H1 (cell line): Measurements from ENCODE around the gene GALNTL6. TPM values are rescaled to one million over a fixed set of nuclear protein-coding genes. Genes with fewer than 3 reads are reported as not detected.

Experiments used
- CTCF ChIA-PET: fragments of 300-600 bp; sonication (Branson Sonifier 250); formaldehyde crosslinking; loops from one replicate; lab custom pipeline; 2021; ENCODE audit not compliant: partially characterized antibody; lab: Charles Lee
- POLR2A ChIA-PET: fragments of 300-600 bp; sonication (Branson Sonifier 250); formaldehyde crosslinking; loops from one replicate; lab custom pipeline; 2021; ENCODE audit warnings: inconsistent platforms; ENCODE audit not compliant: partially characterized antibody; lab: Charles Lee
- DNase-seq, 2 experiments: peaks; one replicate each; pipeline versions ENCODE4 v3.0.0 to v3.0.0-alpha.2; 2010 to 2022; ENCODE audit warnings: low spot score in 2 of 2, low read depth in 1 of 2, mixed read lengths in 1 of 2
- FAIRE-seq: peaks from 2 replicates; lab custom pipeline; 2011; peaks lifted over from hg19 to GRCh38; lab: Jason Lieb, UNC
- H2AFZ ChIP-seq: 2 replicates; pipeline ENCODE4 v1.8.1; 2012; ENCODE audit warnings: low read length, inconsistent platforms
- H2AK5ac ChIP-seq: 2 replicates; pipeline ENCODE4 v1.6.1; 2013; ENCODE audit warnings: low read depth, low read length
- H2BK120ac ChIP-seq: replicated peaks from 2 replicates; pipeline ENCODE3; 2013; ENCODE audit warnings: low read depth, low read length, inconsistent platforms
- H2BK12ac ChIP-seq: 2 replicates; pipeline ENCODE4 v1.6.1; 2013; ENCODE audit warnings: low read depth, low read length
- H2BK15ac ChIP-seq: 2 replicates; pipeline ENCODE4 v1.6.1; 2013; ENCODE audit warnings: low read length
- H2BK20ac ChIP-seq: 2 replicates; pipeline ENCODE4 v1.6.1; 2013; ENCODE audit warnings: low read length
- H2BK5ac ChIP-seq: 2 replicates; pipeline ENCODE4 v1.6.1; 2013; ENCODE audit warnings: low read depth, low read length
- H3K14ac ChIP-seq: 2 replicates; pipeline ENCODE4 v1.6.1; 2013; ENCODE audit warnings: inconsistent platforms; ENCODE audit not compliant: insufficient read length
- H3K18ac ChIP-seq: 2 replicates; pipeline ENCODE4 v1.6.1; 2013; ENCODE audit warnings: low read length; ENCODE audit errors: extremely low read depth
- H3K23ac ChIP-seq: 2 replicates; pipeline ENCODE4 v1.6.1; 2013; ENCODE audit warnings: inconsistent platforms; ENCODE audit not compliant: insufficient read length
- H3K23me2 ChIP-seq: 2 replicates; pipeline ENCODE4 v1.6.1; 2013; ENCODE audit warnings: low read depth, low read length
- H3K27ac ChIP-seq: 2 replicates; pipeline ENCODE4 v1.6.1; 2011; ENCODE audit warnings: low read depth, low read length, inconsistent platforms
- H3K27me3 ChIP-seq, 4 experiments: replicated peaks in 1 of 4; 1 replicate in 1 of 4; 2 replicates in 3 of 4; pipeline versions ENCODE4 v1.6.1 to v1.8.1; 2011 to 2013; ENCODE audit warnings: low read length in 3 of 4, mild to moderate bottlenecking in 3 of 4, inconsistent platforms in 2 of 4, mixed read lengths in 2 of 4, moderate library complexity in 1 of 4; ENCODE audit not compliant: control insufficient read depth in 3 of 4, insufficient read depth in 3 of 4; ENCODE audit errors: extremely low read depth in 1 of 4
- H3K36me3 ChIP-seq, 4 experiments: 2 replicates each; pipeline versions ENCODE4 v1.6.1 to v1.8.1; 2011 to 2013; ENCODE audit warnings: mild to moderate bottlenecking in 4 of 4, low read length in 3 of 4, moderate library complexity in 2 of 4, control low read depth in 1 of 4, inconsistent platforms in 1 of 4; ENCODE audit not compliant: insufficient read depth in 4 of 4, control insufficient read depth in 2 of 4
- H3K4ac ChIP-seq: replicated peaks from 2 replicates; pipeline ENCODE3; 2013; ENCODE audit warnings: low read length, low read depth, mixed read lengths, inconsistent platforms; ENCODE audit not compliant: insufficient read length
- H3K4me1 ChIP-seq, 4 experiments: replicated peaks in 1 of 4; 1 replicate in 1 of 4; 2 replicates in 3 of 4; pipeline versions ENCODE4 v1.6.1 to v1.8.1; 2011 to 2013; ENCODE audit warnings: low read length in 3 of 4, inconsistent platforms in 2 of 4, mixed read lengths in 1 of 4; ENCODE audit not compliant: insufficient read depth in 4 of 4, control insufficient read depth in 3 of 4
- H3K4me2 ChIP-seq, 2 experiments: 2 replicates each; pipeline versions ENCODE4 v1.6.1 to v1.8.1; 2011 to 2013; ENCODE audit warnings: low read depth in 2 of 2, low read length in 2 of 2, control low read depth in 1 of 2, inconsistent platforms in 1 of 2, mild to moderate bottlenecking in 1 of 2; ENCODE audit not compliant: insufficient read depth in 1 of 2
- H3K4me3 ChIP-seq, 4 experiments: fragments of 200-600, 300-600 bp in 1 of 4; sonication (generic), shearing (Covaris generic), sonication (Bioruptor Twin) in 1 of 4; 2 replicates each; pipeline versions ENCODE4 v1.5.1 to v1.8.1; 2011 to 2016; ENCODE audit warnings: low read length in 4 of 4, low read depth in 3 of 4, control low read depth in 2 of 4, inconsistent platforms in 2 of 4, mild to moderate bottlenecking in 2 of 4, mixed read lengths in 1 of 4, moderate library complexity in 1 of 4; ENCODE audit not compliant: insufficient read depth in 2 of 4; ENCODE audit errors: extremely low read depth in 1 of 4
- H3K56ac ChIP-seq: replicated peaks from 2 replicates; pipeline ENCODE3; 2013; ENCODE audit warnings: low read depth, mild to moderate bottlenecking, mixed read lengths, low read length, inconsistent platforms; ENCODE audit not compliant: insufficient read length
- H3K79me1 ChIP-seq: 2 replicates; pipeline ENCODE4 v1.6.1; 2013; ENCODE audit warnings: low read depth, low read length, control low read depth
- H3K79me2 ChIP-seq, 2 experiments: 2 replicates each; pipeline versions ENCODE4 v1.6.1 to v1.8.1; 2012 to 2013; ENCODE audit warnings: low read length in 2 of 2, mild to moderate bottlenecking in 2 of 2, inconsistent platforms in 1 of 2; ENCODE audit not compliant: insufficient read depth in 2 of 2, control insufficient read depth in 1 of 2
- H3K9ac ChIP-seq, 4 experiments: replicated peaks in 1 of 4; 1 replicate in 1 of 4; 2 replicates in 3 of 4; pipeline versions ENCODE4 v1.6.1 to v1.8.1; 2011 to 2013; ENCODE audit warnings: low read depth in 3 of 4, low read length in 3 of 4, control low read depth in 2 of 4, mild to moderate bottlenecking in 2 of 4, moderate library complexity in 2 of 4, inconsistent platforms in 1 of 4; ENCODE audit errors: extremely low read depth in 1 of 4
- H3K9me3 ChIP-seq, 2 experiments: 2 replicates each; pipeline versions ENCODE4 v1.6.1 to v1.8.1; 2012 to 2013; ENCODE audit warnings: mild to moderate bottlenecking in 2 of 2, moderate library complexity in 2 of 2, control low read depth in 1 of 2, inconsistent platforms in 1 of 2, low read depth in 1 of 2, low read length in 1 of 2, mixed read lengths in 1 of 2; ENCODE audit not compliant: insufficient read depth in 2 of 2
- H4K20me1 ChIP-seq, 2 experiments: replicated peaks in 1 of 2; 2 replicates each; pipeline versions ENCODE3 to v1.8.1; 2011 to 2013; ENCODE audit warnings: inconsistent platforms in 2 of 2, low read length in 2 of 2, mild to moderate bottlenecking in 1 of 2; ENCODE audit not compliant: insufficient read depth in 2 of 2, control insufficient read depth in 1 of 2
- H4K5ac ChIP-seq: 2 replicates; pipeline ENCODE4 v1.6.1; 2013; ENCODE audit warnings: low read length, low read depth, mixed read lengths, inconsistent platforms; ENCODE audit not compliant: insufficient read length
- H4K8ac ChIP-seq: 2 replicates; pipeline ENCODE4 v1.8.0; 2013; ENCODE audit warnings: mild to moderate bottlenecking, moderate library complexity, low read length, inconsistent platforms; ENCODE audit not compliant: insufficient read depth; ENCODE audit errors: extremely low read depth
- H4K91ac ChIP-seq: replicated peaks from 2 replicates; pipeline ENCODE3; 2013; ENCODE audit warnings: low read length, mixed read lengths, inconsistent platforms; ENCODE audit not compliant: insufficient read length
- CHD1 ChIP-seq: IDR thresholded peaks from 2 replicates; pipeline ENCODE4 v1.6.1; 2012; ENCODE audit warnings: low read depth, low read length, improper control_type of control experiment
- CHD2 ChIP-seq: IDR thresholded peaks from 2 replicates; pipeline ENCODE4 v1.6.1; 2012; ENCODE audit warnings: low read length, improper control_type of control experiment
- EGR1 ChIP-seq: IDR thresholded peaks from 2 replicates; pipeline ENCODE4 v1.6.1; 2011; ENCODE audit warnings: low read depth, low read length, borderline replicate concordance
- FOSL1 ChIP-seq: IDR thresholded peaks from 2 replicates; pipeline ENCODE4 v1.6.1; 2011; ENCODE audit warnings: mild to moderate bottlenecking, low read depth, low read length, moderate library complexity; ENCODE audit not compliant: insufficient read depth
- JUN ChIP-seq: IDR thresholded peaks from 2 replicates; pipeline ENCODE4 v1.6.1; 2011; ENCODE audit warnings: low read depth, mild to moderate bottlenecking, improper control_type of control experiment, low read length
- KDM5A ChIP-seq: fragments of 200-600 bp; IDR thresholded peaks from 2 replicates; pipeline ENCODE4 v1.7.1; 2012; ENCODE audit warnings: mild to moderate bottlenecking, low read length, inconsistent platforms, mixed read lengths
- MAFK ChIP-seq: IDR thresholded peaks from 2 replicates; pipeline ENCODE4 v1.6.1; 2012; ENCODE audit warnings: low read depth, mild to moderate bottlenecking, improper control_type of control experiment, low read length
- RFX5 ChIP-seq: IDR thresholded peaks from 2 replicates; pipeline ENCODE4 v1.6.1; 2011; ENCODE audit warnings: low read depth, low read length, improper control_type of control experiment, borderline replicate concordance
- SIN3A ChIP-seq, 2 experiments: IDR thresholded peaks in 1 of 2; conservative IDR thresholded peaks in 1 of 2; 2 replicates each; pipeline ENCODE4 v1.6.1; 2011 to 2012; ENCODE audit warnings: low read length in 2 of 2, improper control_type of control experiment in 1 of 2, low read depth in 1 of 2, mild to moderate bottlenecking in 1 of 2
- SP2 ChIP-seq: IDR thresholded peaks from 2 replicates; pipeline ENCODE4 v1.6.1; 2012; ENCODE audit warnings: mild to moderate bottlenecking, low read length, inconsistent platforms
- TCF12 ChIP-seq: IDR thresholded peaks from 2 replicates; pipeline ENCODE4 v1.6.1; 2011; ENCODE audit warnings: low read depth, mild to moderate bottlenecking, low read length
- ZNF274 ChIP-seq: IDR thresholded peaks from 2 replicates; pipeline ENCODE4 v1.7.0; 2012; ENCODE audit warnings: low read length, borderline replicate concordance; ENCODE audit errors: extremely low read depth
- polyA plus RNA-seq, 7 experiments: library from polyadenylated mRNA; depleted of rRNA in 3 of 7; stranded (reverse) in 5 of 7; unstranded in 2 of 7; fragments of >200 nt in 5 of 7; fragments of 200-250 nt in 2 of 7; gene quantifications; 1 replicate in 5 of 7; 2 replicates in 1 of 7; 4 replicates in 1 of 7; pipeline versions ENCODE4 v1.2.1 to v1.2.3, GENCODE V29; 2011 to 2013; ENCODE audit warnings: missing spikeins in 2 of 7, mixed read lengths in 2 of 7
- total RNA-seq: library from RNA; stranded (reverse); fragmentation: NEBNext Ultra II Directional; extraction: Animal tissue kit (Norgen Biotek cat#: 25700); gene quantifications from 2 replicates; pipeline ENCODE4 v1.2.1, GENCODE V29; 2021
- TF ChIP-seq, protein P1 (sequence below): IDR thresholded peaks from 2 replicates; pipeline ENCODE4 v1.6.1; 2011; ENCODE audit warnings: low read depth, mild to moderate bottlenecking, low read length; ENCODE audit not compliant: insufficient read depth

GALNTL6 gene
- total and polyA plus RNA-seq, 2 of the 8 experiments (the other 6 are each of a cell fraction or from before 2014, with no cell fraction given): 0.03 to 0.32 TPM

DNA sequence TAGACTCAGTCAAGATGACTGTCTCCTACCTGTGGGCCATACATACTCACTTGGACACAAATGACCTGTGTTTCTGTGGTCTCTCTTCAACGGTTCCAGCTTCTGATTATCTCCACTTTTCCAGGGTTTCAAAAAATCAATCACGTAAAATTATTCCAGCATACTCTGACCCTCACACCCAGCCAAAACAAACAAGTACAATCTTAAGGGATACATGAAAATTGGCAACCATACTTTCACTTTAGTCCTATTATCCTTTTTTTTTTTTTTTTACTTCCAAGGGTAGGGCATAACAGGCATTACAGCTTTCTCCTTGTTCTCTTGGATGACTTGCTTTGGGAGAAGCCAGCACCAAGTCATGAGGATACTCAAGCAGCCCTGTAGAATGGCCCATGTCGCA lies 1129.6 kb downstream of the GALNTL6 start (continued):
- TF ChIP-seq SP2: no peak

DNA sequence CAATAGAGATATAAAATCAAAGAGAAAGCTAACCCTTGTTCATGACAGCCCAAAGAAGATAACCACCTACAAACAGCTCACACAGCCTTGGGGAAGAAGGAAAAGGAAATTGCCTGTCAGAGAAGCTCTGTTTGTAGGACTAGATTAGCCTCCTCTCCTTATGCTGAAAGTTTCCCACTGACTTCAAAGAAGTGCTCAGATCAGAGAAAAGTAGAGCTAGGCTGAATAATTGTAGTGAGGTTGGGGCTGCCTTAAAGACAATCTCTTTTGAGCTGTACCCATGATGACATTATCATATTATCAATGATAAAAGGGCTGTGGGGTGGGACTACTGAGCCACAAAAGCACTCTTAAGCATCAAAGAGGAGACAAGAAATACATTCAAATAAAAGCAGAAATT lies 1132.4 kb downstream of the GALNTL6 start:
- H2BK12ac ChIP-seq: no peak overlapping the region
- no peak overlapping the region for H2BK15ac ChIP-seq
- no peak overlapping the region for H2BK120ac ChIP-seq
- H3K9me3 ChIP-seq: no peaks in the 10 kb centered on the region
- H3K18ac ChIP-seq: no peak overlapping the region
- POLR2A ChIA-PET: no interaction called here
- H3K27me3 ChIP-seq: no peaks in the 10 kb centered on the region
- no peaks in the 10 kb centered on the region for H3K4me1 ChIP-seq
- FAIRE-seq (no peak), DNase-seq (no peak)
- no peak overlapping the region for H4K8ac ChIP-seq
- H3K4ac ChIP-seq: no peak overlapping the region
- no peaks in the 10 kb centered on the region for H3K23me2 ChIP-seq
- H3K36me3 ChIP-seq: no peaks in the 10 kb centered on the region
- no peaks in the 10 kb centered on the region for H3K79me2 ChIP-seq
- no peaks in the 10 kb centered on the region for H4K20me1 ChIP-seq
- H3K27ac ChIP-seq: no peak overlapping the region
- H2BK20ac ChIP-seq: no peak overlapping the region
- no peak overlapping the region for H2AK5ac ChIP-seq
- no peak overlapping the region for H3K4me3 ChIP-seq
- no peak overlapping the region for H3K4me2 ChIP-seq
- CTCF ChIA-PET: interaction anchor here (0.6 to 1.0 kb wide), 3 partner anchors 29 to 67 kb away, joined by 3 to 5 read pairs (median 3); no protein-coding TSS in a partner anchor
- H3K23ac ChIP-seq: no peak overlapping the region
- no peak overlapping the region for H2AFZ ChIP-seq
- no peak overlapping the region for H3K56ac ChIP-seq
- no peak overlapping the region for H2BK5ac ChIP-seq
- H3K79me1 ChIP-seq: no peaks in the 10 kb centered on the region
- no peak overlapping the region for H3K14ac ChIP-seq
- H3K9ac ChIP-seq: no peak overlapping the region
- no peak overlapping the region for H4K5ac ChIP-seq
- no peak overlapping the region for H4K91ac ChIP-seq
- TF ChIP-seq ZNF274: no peak
- no peak for TF ChIP-seq CHD1
- no peak for TF ChIP-seq KDM5A
- TF ChIP-seq EGR1: no peak
- no peak for TF ChIP-seq RFX5
- TF ChIP-seq, protein P1, sequence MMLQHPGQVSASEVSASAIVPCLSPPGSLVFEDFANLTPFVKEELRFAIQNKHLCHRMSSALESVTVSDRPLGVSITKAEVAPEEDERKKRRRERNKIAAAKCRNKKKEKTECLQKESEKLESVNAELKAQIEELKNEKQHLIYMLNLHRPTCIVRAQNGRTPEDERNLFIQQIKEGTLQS: no peak
- no peak for TF ChIP-seq SIN3A (conservative IDR thresholded peaks at IDR 0.05 in 1 of 2, IDR thresholded peaks at IDR 0.05 in 1 of 2; ENCODE audit: low read depth in 1 of 2, low read length in 2 of 2)
- no peak for TF ChIP-seq TCF12
- no peak for TF ChIP-seq MAFK
- TF ChIP-seq FOSL1: no peak
- no peak for TF ChIP-seq CHD2
- no peak for TF ChIP-seq JUN
